KG1 (cell line): ENCODE results near the gene PDGFD.

Experiments used
- DNase-seq: peaks from one replicate; lab custom pipeline; 2025; lab: John Stamatoyannopoulos, UW

Gene PDGFD

GRCh38 chr11:103958475-103959215 is 205.3 kb downstream of the PDGFD start:
- DNase-seq = no peak

- DNase-seq = no peak
Observed at GRCh38 chr11:103953797-103954486, 210.0 kb downstream of the PDGFD start.

DNA sequence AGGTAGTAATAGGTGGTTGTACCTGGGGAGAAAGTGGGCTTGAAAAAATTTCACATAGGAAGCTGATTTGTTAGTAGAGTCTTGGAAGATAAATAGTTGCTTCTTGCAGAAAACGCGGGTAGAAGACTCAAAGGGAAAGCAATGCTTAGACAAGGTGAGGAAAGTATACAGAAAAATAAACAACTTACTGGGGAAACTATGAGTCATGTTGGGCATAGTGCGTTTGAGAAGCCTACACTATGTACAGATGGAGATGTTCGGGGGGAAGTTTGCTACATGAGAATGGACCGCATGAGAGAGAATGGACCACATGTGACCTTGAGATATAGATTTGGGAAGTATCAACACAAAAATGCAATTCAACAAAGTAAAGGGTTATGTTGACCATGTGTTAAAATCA is 214.2 kb downstream of the PDGFD start:
- no peak for DNase-seq

DNA sequence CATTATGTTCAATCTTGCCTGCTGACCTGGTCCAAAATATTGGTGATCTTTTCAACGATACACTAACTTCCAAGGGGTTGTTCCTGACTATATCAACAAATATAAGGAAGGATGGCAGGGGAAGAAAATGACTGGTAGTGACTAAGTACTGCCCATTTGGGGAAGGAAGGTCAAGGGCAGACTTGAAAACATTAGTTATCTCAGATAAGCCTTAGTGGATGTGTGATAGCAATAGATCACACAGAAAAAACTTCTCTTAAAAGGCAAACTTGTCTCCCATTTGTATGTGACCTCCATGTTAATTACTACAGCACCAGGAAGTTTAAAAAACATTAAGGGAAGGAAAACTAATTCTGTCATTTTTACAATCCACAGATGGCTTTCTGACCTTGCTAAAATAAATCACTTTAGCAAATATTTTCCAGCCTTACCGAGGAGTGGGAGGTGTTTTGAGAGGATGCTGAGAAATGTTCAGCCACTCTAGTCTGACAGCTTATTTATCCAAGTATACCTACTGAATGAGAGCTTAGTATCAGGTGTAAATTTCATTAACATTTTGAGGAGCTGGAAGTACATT is 215.7 kb downstream of the PDGFD start:
- no peak for DNase-seq

DNA sequence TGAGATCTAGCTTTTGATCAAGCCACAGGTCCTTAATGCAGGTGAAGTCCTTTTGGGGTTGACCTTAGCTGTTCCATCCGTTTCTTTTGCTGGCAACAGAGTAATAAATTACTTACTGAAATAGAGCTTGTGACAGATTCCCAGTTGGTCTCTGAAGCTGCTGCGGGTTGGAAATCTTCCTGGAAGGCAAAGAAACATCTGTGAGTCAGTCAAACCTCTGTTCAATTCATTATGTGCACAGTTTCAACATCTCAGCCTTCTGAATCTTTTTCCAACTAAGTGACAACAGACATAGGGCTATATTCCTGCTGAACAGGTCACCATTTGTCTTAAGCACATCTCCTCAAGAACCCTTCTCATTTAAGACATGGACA is 216.4 kb downstream of the PDGFD start:
- no peak for DNase-seq

DNA sequence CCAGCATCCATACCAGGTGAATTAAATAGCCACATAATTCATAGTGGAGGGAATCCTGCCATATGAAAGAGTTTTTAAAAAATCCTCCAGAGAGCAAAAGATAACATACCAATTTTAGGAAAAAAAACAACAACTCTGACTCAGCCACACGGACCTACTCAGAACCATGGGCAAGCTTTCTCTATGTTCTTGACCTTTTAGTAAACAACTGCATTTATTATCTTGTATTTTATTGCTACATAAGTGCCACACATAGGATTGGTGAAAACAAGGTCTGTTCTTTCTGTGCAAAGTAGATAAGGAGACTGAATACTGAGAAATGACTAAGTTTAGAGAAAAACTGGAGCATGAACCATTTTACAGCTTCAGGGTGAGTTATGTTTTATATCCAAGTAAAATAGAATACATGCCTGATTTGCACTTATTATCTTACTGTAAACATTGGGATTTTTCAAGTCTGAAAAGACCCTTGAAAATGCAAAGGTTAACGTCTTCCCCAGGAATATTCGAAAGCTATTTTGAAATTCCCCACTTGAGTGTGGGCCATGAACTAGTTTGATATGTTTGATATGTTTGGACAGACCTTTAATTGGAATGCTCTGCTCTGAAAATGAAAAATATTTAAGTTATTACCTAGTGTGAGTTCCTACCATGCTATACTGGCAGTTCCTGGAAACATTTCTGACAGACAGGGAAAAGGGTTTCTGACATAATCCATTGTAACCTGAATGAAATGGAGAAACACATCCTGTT is 217.0 kb downstream of the PDGFD start:
- no peak for DNase-seq

DNA sequence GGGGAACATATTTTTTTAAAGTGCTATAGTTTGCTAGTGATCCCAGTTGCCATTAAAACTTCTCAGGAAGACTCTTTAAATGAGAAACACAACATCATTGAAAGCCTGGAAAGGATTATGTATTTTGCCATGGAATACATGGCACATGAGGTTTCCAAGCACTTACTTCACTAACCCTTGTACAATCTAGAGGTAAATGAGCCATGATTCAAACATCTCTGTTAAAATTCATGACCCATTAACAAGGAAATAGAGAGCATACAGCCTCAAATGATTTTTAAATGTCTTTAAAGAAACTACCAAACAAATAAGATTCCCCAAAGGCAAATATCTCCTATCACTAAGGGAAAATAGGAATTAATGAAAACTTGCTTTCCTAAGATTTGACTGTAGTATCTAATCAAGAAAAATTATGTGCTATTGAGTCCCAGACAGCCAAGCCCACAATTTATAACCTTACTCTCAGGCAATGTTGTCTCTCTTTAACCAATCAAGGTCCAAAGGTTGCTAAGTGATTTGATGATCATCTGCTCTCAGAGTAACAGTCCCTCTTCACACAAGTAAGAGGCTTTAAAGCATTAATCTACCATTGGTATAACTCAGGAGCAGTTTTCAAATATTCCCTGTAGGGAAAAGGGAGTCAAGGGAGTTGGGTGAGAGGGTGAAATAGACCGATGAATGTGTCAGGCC is 219.6 kb downstream of the PDGFD start:
- no peak for DNase-seq

DNA sequence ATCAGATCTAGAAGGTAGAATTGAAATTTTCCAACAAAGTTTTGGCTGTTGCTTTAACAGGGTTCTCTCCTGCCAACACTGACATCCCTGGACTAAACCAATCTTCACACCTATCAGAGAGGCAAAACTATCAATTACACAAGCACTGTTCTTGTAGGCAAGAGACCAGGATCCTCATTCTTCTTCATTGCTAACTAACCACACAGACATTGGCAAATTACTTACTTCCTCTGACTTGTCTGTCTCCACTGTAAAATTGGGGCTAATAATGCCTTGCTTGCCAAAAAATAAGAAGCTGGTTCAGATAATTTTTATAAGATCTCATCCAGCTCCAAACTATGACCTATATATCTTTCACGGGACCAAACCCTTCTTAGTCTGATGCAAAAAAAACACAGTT is 221.3 kb downstream of the PDGFD start:
- DNase-seq = no peak

GRCh38 chr11:103940551-103940950 is 223.4 kb downstream of the PDGFD start:
- no peak for DNase-seq

DNA sequence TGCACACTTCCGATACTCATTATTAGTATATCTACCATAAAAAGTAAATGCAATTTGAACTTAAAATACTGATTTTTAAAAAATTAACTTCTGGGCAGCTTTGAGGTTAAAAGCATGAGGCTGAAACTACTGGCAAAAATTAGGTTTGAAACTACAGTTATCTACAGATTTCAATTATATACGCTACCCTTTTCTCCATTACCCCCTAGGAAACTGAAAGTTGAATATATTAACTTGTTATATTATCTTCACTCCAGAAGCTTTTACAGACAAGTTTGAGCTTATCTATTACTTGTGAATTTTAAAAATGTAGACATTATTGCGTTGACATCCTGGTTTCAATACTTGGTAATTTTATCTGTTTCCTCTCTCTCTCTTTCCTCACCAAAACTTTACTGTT is 224.3 kb downstream of the PDGFD start:
- DNase-seq = no peak

GRCh38 chr11:103936059-103936458 is 227.9 kb downstream of the PDGFD start:
- no peak for DNase-seq

DNA sequence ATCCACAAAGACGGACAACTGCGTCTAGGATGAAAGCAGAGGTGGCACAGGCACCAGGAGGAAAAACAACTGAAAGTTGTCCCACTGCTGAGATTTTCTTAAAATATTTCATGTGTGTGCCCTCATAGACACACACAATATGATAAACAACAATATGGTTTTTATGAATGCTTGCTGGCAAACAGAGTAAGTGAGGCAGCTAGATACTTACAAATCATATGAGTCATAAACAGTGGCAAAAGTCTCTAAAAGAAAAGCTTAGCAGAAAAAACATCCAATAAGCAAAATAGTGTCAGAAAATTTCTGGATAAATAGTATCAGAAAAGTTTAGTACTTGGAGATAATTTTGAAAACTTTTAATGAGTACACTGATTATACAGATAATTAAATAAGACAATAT is 228.7 kb downstream of the PDGFD start:
- no peak for DNase-seq

- no peak for DNase-seq
Observed at GRCh38 chr11:103929170-103929903, 234.6 kb downstream of the PDGFD start.

DNA sequence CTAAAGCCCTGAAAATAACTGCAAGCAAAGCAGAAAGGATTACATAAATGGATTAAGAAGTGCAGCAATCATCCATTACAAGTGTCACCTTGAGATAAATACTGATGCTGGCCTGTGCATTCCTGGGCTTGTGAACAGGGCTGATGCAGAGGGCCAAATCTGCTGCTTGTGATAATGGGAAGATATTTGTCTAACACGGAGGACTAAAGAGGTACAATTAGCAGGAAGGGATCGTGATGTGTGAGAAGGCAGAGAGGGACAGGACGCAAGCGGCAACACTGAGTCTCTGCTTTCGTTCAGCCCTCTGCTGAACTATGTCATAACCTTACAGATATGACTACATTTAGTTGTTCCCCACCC is 235.2 kb downstream of the PDGFD start:
- DNase-seq = no peak

- no peak for DNase-seq
Observed at GRCh38 chr11:103928040-103928801, 235.7 kb downstream of the PDGFD start.

- no peak for DNase-seq
Observed at GRCh38 chr11:103927535-103927934, 236.4 kb downstream of the PDGFD start.

DNA sequence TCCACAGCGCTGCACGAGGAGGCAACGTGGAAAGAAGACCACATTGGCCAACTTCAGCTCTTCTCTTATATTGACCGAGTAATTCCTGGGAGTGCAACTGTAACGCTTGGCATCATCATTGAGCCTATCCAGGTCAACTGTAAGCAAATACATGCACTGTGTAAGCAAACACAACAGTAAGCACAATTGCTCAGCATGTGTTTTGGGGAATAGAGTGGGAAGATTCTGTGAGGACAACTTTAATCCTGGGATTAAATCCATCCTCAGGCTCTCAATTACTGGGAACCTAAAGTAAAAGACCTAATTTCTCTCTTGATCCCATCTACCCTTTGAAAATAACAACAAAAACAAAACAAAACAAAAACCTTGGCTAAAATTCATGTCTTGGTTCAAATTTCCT is 237.0 kb downstream of the PDGFD start:
- no peak for DNase-seq

DNA sequence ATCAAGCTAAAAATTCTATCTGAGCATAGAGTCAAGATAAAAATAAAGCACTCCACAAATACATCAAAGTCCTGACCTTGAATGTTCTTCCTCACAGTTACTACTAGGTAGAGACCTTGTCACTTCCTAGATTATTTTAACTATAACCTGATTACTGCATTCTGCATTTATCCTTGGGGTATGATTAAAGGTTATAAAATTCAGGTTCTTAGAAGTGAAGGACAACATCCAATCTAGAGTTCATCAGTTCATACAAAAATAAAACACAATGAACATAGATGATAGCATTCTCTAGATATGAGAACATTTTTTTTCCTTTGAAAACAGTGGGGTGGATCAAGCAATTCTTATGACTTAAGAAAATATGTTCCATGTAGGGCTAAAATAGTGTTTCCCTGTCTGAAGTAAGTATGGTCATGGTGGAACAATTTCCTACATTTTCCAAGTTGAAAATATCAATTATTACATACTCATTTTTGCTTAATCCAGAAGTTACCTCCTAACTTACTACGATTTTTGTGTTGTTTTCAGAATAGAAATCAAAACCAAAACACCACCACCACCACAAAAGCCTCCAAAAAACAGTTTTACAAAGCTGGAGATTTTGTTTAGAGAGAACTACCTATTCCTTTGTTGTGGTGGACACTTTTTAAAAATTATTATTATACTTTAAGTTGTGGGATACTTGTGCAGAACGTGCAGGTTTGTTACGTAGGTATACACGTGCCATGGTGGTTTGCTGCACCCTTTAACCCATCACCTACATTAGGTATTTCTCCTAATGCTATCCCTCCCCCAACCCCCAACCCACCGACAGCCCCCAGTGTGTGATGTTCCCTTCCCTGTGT is 239.6 kb downstream of the PDGFD start:
- no peak for DNase-seq

- no peak for DNase-seq
Observed at GRCh38 chr11:103923451-103923931, 240.5 kb downstream of the PDGFD start.

DNA sequence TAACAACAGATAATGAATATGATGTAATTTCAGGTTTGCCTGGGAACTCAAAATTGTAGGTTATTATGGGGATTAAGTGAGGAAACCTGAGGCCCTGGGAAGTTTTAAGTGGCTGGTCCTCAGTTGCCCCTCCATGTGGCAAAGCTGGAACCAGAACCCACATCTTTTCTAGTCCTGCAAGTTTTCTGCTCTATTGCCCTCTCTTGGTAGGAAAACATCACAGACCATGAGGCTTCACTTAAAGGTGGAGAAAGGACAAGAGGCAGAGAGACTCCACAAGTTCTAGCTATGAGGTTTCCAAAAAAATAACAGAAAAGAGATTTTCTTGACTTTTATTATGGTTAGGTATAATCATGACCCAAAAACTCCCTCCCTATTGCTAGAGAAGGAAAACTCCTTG is 243.0 kb downstream of the PDGFD start:
- DNase-seq = no peak
